Retinal pigment epithelial cell (primary cell): Measurements from ENCODE around the gene GNG13.

Source experiments
- DNase-seq: peaks from one replicate; pipeline ENCODE4 v3.0.0-alpha.2; 2010; ENCODE audit warnings: low read depth
- H3K4me3 ChIP-seq: 2 replicates; pipeline ENCODE4 v1.5.1; 2011; ENCODE audit warnings: mild to moderate bottlenecking, low read length, control low read depth, moderate library complexity
- CTCF ChIP-seq: conservative IDR thresholded peaks from 2 replicates; pipeline ENCODE4 v1.5.1; 2011; ENCODE audit warnings: low read depth, low read length, control low read depth, inconsistent platforms

The GNG13 gene

GRCh38 chr16:843771-844170, 43.2 kb upstream of the GNG13 start:
- DNase-seq, result no peak
- TF ChIP-seq CTCF, result no peak

GRCh38 chr16:842711-843560, 42.4 kb upstream of the GNG13 start:
- no peak for DNase-seq
- no peak overlapping the region for H3K4me3 ChIP-seq
- no peak for TF ChIP-seq CTCF

More at GRCh38 chr16:843771-844170, 43.2 kb upstream of the GNG13 start:
- H3K4me3 ChIP-seq, result no peak overlapping the region

GRCh38 chr16:842061-842476, 41.5 kb upstream of the GNG13 start:
- no peak for DNase-seq
- H3K4me3 ChIP-seq, result no peak overlapping the region
- no peak for TF ChIP-seq CTCF

- no peak for DNase-seq
- H3K4me3 ChIP-seq, result no peak overlapping the region
- TF ChIP-seq CTCF, result no peak
Measured at GRCh38 chr16:841455-842060, 41.0 kb upstream of the GNG13 start.

- DNase-seq, result no peak
- no peak for TF ChIP-seq CTCF
- H3K4me3 ChIP-seq, result no peak overlapping the region
Measured at GRCh38 chr16:840561-841454, 40.3 kb upstream of the GNG13 start.

GRCh38 chr16:839643-840408, 39.3 kb upstream of the GNG13 start:
- no peak for TF ChIP-seq CTCF
- no peak for DNase-seq
- no peak overlapping the region for H3K4me3 ChIP-seq
